Ishikawa (cell line): Measurements from ENCODE around the gene HK2.

ENCODE experiments used
- CEBPB ChIP-seq: IDR thresholded peaks from 2 replicates; pipeline ENCODE4 v1.6.1; 2012
- CREB1 ChIP-seq: IDR thresholded peaks from 2 replicates; pipeline ENCODE4 v1.6.1; 2012; ENCODE audit warnings: low read depth
- EGR1 ChIP-seq: IDR thresholded peaks from 2 replicates; pipeline ENCODE4 v1.6.1; 2012
- EP300 ChIP-seq: IDR thresholded peaks from 2 replicates; pipeline ENCODE4 v1.6.1; 2012; ENCODE audit warnings: borderline replicate concordance
- FOXM1 ChIP-seq: IDR thresholded peaks from 2 replicates; pipeline ENCODE4 v1.6.1; 2012; ENCODE audit warnings: low read depth, borderline replicate concordance
- MAX ChIP-seq: IDR thresholded peaks from 2 replicates; pipeline ENCODE4 v1.6.1; 2012
- NFIC ChIP-seq: IDR thresholded peaks from 2 replicates; pipeline ENCODE4 v1.6.1; 2012
- RAD21 ChIP-seq: IDR thresholded peaks from 2 replicates; pipeline ENCODE4 v1.6.1; 2012; ENCODE audit warnings: low read depth
- REST ChIP-seq: IDR thresholded peaks from 2 replicates; pipeline ENCODE4 v1.6.1; 2012; ENCODE audit warnings: low read depth, mild to moderate bottlenecking
- TAF1 ChIP-seq: IDR thresholded peaks from 2 replicates; pipeline ENCODE4 v1.6.1; 2012; ENCODE audit warnings: low read depth, mild to moderate bottlenecking
- TCF12 ChIP-seq: IDR thresholded peaks from 2 replicates; pipeline ENCODE4 v1.6.1; 2012; ENCODE audit warnings: low read depth
- TEAD4 ChIP-seq: IDR thresholded peaks from 2 replicates; pipeline ENCODE4 v1.6.1; 2012
- USF1 ChIP-seq: IDR thresholded peaks from 2 replicates; pipeline ENCODE4 v1.6.1; 2012
- YY1 ChIP-seq: IDR thresholded peaks from 2 replicates; pipeline ENCODE4 v1.6.1; 2012; ENCODE audit warnings: low read depth
- ZBTB7A ChIP-seq: IDR thresholded peaks from 2 replicates; pipeline ENCODE4 v1.6.1; 2012; ENCODE audit warnings: low read depth

HK2 gene

GRCh38 chr2:74870951-74871350 is 37.0 kb downstream of the HK2 start:
- TF ChIP-seq FOXM1 (no peak), EGR1 (no peak), YY1 (no peak), EP300 (no peak), ZBTB7A (no peak), TCF12 (no peak), RAD21 (no peak), MAX (no peak), NFIC (no peak)

- TF ChIP-seq CEBPB, result no peak
- TF ChIP-seq TEAD4, result no peak
- no peak for TF ChIP-seq USF1
- TF ChIP-seq EGR1, result no peak
- no peak for TF ChIP-seq TAF1
- no peak for TF ChIP-seq EP300
- TF ChIP-seq MAX, result no peak
- no peak for TF ChIP-seq NFIC
- no peak for TF ChIP-seq ZBTB7A
- no peak for TF ChIP-seq CREB1
- TF ChIP-seq FOXM1, result no peak
- TF ChIP-seq YY1, result no peak
- TF ChIP-seq RAD21, result no peak
- no peak for TF ChIP-seq TCF12
- TF ChIP-seq REST, result no peak
Measured at GRCh38 chr2:74871414-74871813, 37.5 kb downstream of the HK2 start.

GRCh38 chr2:74872389-74872836 is 38.5 kb downstream of the HK2 start:
- TF ChIP-seq FOXM1 (no peak), YY1 (no peak), REST (no peak), EGR1 (no peak), EP300 (no peak), TAF1 (no peak), TEAD4 (no peak), TCF12 (no peak), USF1 (no peak), CREB1 (no peak)

GRCh38 chr2:74873012-74873665 is 39.2 kb downstream of the HK2 start:
- TF ChIP-seq TAF1 (no peak), TEAD4 (no peak), MAX (no peak), CREB1 (no peak), FOXM1 (no peak), TCF12 (no peak), REST (no peak), CEBPB (no peak), NFIC (no peak), EP300 (no peak), EGR1 (no peak), YY1 (no peak), ZBTB7A (no peak), USF1 (no peak), RAD21 (no peak)
